ENCODE data around the gene TSPO. TPM values are rescaled to one million over a fixed set of nuclear protein-coding genes. Genes with fewer than 3 reads are reported as not detected.

TSPO gene
- total and polyA plus RNA-seq, 9 of the 15 experiments (the other 6 are each of a cell fraction or from before 2014, with no cell fraction given): 4.9 to 126 (median 25.3) TPM

DNA sequence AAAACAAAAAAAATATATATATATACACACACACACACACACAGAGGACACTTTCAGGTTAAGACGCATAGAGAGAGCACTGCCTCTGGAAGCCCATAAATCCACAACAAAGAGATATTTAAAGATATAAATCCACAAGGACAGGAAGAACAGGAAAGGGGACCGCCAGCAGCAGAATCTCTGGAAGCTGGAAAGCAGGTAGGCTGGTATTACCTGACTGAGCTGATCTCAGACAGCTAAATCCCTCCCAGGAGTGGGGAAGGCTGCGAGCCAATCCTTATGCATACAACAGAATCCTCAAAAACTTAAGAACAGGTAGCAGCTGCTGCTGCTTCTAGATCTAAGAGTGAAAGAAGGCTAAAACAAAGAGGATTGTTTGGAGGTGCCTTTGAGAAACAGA lies 6.4 kb upstream of the TSPO start:
- CTCF ChIA-PET (ENCODE audit: low intra/inter-chr PET ratio): no interaction called here
- H4K20me1 ChIP-seq (replicated peaks; ENCODE audit: control insufficient read depth, insufficient read depth, low read length): no peaks in the 10 kb centered on the region
- 95% methylated on average over 3 of the region's 3 CpGs for WGBS (ENCODE audit: insufficient coverage, low coverage, missing lambda C conversion rate)
- TF ChIP-seq, protein P1, sequence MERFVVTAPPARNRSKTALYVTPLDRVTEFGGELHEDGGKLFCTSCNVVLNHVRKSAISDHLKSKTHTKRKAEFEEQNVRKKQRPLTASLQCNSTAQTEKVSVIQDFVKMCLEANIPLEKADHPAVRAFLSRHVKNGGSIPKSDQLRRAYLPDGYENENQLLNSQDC (CRISPR knock-in tag; IDR thresholded peaks at IDR 0.05): no peak
- TF ChIP-seq FOSL1 (tag; conservative IDR thresholded peaks at IDR 0.05): no peak
- no peak for TF ChIP-seq GATAD2A (IDR thresholded peaks at IDR 0.05)
- TF ChIP-seq ZNF707 (CRISPR knock-in tag; conservative IDR thresholded peaks at IDR 0.05): no peak
- no peak for TF ChIP-seq TOE1 (IDR thresholded peaks at IDR 0.05; ENCODE audit: borderline replicate concordance)
- TF ChIP-seq TOE1 (CRISPR knock-in tag; IDR thresholded peaks at IDR 0.05; ENCODE audit: borderline replicate concordance, low read depth): no peak
- no peak for TF ChIP-seq EWSR1 (IDR thresholded peaks at IDR 0.05; ENCODE audit: borderline replicate concordance, low read depth, partially characterized antibody)
- TF ChIP-seq ZSCAN32 (CRISPR knock-in tag; IDR thresholded peaks at IDR 0.05): no peak
- TF ChIP-seq, protein P2, sequence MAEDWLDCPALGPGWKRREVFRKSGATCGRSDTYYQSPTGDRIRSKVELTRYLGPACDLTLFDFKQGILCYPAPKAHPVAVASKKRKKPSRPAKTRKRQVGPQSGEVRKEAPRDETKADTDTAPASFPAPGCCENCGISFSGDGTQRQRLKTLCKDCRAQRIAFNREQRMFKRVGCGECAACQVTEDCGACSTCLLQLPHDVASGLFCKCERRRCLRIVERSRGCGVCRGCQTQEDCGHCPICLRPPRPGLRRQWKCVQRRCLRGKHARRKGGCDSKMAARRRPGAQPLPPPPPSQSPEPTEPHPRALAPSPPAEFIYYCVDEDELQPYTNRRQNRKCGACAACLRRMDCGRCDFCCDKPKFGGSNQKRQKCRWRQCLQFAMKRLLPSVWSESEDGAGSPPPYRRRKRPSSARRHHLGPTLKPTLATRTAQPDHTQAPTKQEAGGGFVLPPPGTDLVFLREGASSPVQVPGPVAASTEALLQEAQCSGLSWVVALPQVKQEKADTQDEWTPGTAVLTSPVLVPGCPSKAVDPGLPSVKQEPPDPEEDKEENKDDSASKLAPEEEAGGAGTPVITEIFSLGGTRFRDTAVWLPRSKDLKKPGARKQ (CRISPR knock-in tag; IDR thresholded peaks at IDR 0.05): no peak
- no peak for TF ChIP-seq ZNF408 (CRISPR knock-in tag; IDR thresholded peaks at IDR 0.05; ENCODE audit: low read depth)
- TF ChIP-seq TAF7 (tag; IDR thresholded peaks at IDR 0.05): no peak
- TF ChIP-seq TEAD1 (CRISPR knock-in tag; IDR thresholded peaks at IDR 0.05): no peak
- TF ChIP-seq, protein P3, sequence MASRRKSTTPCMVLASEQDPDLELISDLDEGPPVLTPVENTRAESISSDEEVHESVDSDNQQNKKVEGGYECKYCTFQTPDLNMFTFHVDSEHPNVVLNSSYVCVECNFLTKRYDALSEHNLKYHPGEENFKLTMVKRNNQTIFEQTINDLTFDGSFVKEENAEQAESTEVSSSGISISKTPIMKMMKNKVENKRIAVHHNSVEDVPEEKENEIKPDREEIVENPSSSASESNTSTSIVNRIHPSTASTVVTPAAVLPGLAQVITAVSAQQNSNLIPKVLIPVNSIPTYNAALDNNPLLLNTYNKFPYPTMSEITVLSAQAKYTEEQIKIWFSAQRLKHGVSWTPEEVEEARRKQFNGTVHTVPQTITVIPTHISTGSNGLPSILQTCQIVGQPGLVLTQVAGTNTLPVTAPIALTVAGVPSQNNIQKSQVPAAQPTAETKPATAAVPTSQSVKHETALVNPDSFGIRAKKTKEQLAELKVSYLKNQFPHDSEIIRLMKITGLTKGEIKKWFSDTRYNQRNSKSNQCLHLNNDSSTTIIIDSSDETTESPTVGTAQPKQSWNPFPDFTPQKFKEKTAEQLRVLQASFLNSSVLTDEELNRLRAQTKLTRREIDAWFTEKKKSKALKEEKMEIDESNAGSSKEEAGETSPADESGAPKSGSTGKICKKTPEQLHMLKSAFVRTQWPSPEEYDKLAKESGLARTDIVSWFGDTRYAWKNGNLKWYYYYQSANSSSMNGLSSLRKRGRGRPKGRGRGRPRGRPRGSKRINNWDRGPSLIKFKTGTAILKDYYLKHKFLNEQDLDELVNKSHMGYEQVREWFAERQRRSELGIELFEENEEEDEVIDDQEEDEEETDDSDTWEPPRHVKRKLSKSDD (conservative IDR thresholded peaks at IDR 0.05; ENCODE audit: low read length): no peak
- TF ChIP-seq PTBP1 (IDR thresholded peaks at IDR 0.05; ENCODE audit: low read depth, low read length): no peak
- TF ChIP-seq, protein P4, sequence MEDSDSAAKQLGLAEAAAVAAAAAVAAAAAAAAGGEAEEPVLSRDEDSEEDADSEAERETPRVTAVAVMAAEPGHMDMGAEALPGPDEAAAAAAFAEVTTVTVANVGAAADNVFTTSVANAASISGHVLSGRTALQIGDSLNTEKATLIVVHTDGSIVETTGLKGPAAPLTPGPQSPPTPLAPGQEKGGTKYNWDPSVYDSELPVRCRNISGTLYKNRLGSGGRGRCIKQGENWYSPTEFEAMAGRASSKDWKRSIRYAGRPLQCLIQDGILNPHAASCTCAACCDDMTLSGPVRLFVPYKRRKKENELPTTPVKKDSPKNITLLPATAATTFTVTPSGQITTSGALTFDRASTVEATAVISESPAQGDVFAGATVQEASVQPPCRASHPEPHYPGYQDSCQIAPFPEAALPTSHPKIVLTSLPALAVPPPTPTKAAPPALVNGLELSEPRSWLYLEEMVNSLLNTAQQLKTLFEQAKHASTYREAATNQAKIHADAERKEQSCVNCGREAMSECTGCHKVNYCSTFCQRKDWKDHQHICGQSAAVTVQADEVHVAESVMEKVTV (CRISPR knock-in tag; IDR thresholded peaks at IDR 0.05): no peak
- no peak for TF ChIP-seq KLF10 (CRISPR knock-in tag; IDR thresholded peaks at IDR 0.05)

More for the DNA sequence above, 6.4 kb upstream of the TSPO start:
- ATAC-seq (no peak), DNase-seq (ENCODE audit: extremely low read depth in 1 of 4, low spot score in 3 of 4) (no peak), FAIRE-seq (no peak)
- in situ Hi-C loops (cut with MboI): no loop called here
- intact Hi-C loops (cut with micrococcal nuclease): no loop called here
- Histone ChIP-seq H3K79me2 (ENCODE audit: control insufficient read depth, insufficient read depth, low read length) (peaks cover 21% of the 10 kb centered on the region), H3K36me3 (ENCODE audit: control insufficient read depth, insufficient read depth, low read length) (peaks cover 18% of the 10 kb centered on the region; the same call in 2 of the 3 replicates), H3K4me1 (replicated peaks in 1 of 2; ENCODE audit: control insufficient read depth in 2 of 2, insufficient read depth in 2 of 2, low read length in 2 of 2) (peaks cover 0 to 17% of the 10 kb centered on the region in 2 experiments; a peak in 3 of 5 replicates), H3K4me2 (ENCODE audit: insufficient read depth, low read length) (no peak overlapping the region), H3K4me3 (no peak overlapping the region), H3K9me3 (replicated peaks; ENCODE audit: control insufficient read depth, insufficient read depth, low read depth, low read length) (no peaks in the 10 kb centered on the region), H3K27ac (ENCODE audit: extremely low read depth, low read depth, low read length) (no peak overlapping the region), H3K9me1 (ENCODE audit: control insufficient read depth, insufficient read depth, low read length) (no peaks in the 10 kb centered on the region), H3K9ac (ENCODE audit: insufficient read depth in 1 of 2, low read depth in 2 of 2, low read length in 2 of 2) (no peak overlapping the region), H3K27me3 (ENCODE audit: control insufficient read depth in 2 of 2, insufficient read depth in 2 of 2, low read length in 2 of 2) (no peaks in the 10 kb centered on the region), H2AFZ (ENCODE audit: low read depth, low read length) (no peak overlapping the region)
- POLR2A ChIA-PET: no interaction called here
- no TSS peak for BruUV-seq (replicated peaks)
